Suppressor macrophage treated with lipopolysaccharide for 4 hours (primary cell): Measurements from ENCODE around the gene STX1A.
A peak's percentile ranks its signal among the peaks of the same experiment; 100 is the strongest.

Experiments
- DNase-seq: peaks from one replicate; pipeline ENCODE4 v3.0.0-alpha.2; 2020

Gene STX1A

GRCh38 chr7:73706126-73707044 is 13.1 kb downstream of the STX1A start:
- DNase-seq = no peak

- DNase-seq = no peak
These were observed 13.9 kb downstream of the STX1A start for GRCh38 chr7:73705551-73705920.

GRCh38 chr7:73704640-73705550 is 14.6 kb downstream of the STX1A start:
- no peak for DNase-seq

GRCh38 chr7:73703757-73704639 is 15.5 kb downstream of the STX1A start:
- DNase-seq = peak; percentile 59

- no peak for DNase-seq
These were observed 16.2 kb downstream of the STX1A start for GRCh38 chr7:73703225-73703624.

- DNase-seq = no peak
These were observed 16.8 kb downstream of the STX1A start for GRCh38 chr7:73702665-73703064.

GRCh38 chr7:73702226-73702625 is 17.2 kb downstream of the STX1A start:
- no peak for DNase-seq

GRCh38 chr7:73701357-73701995 is 18.0 kb downstream of the STX1A start:
- peak; percentile 58 for DNase-seq

- no peak for DNase-seq
These were observed 18.8 kb downstream of the STX1A start for GRCh38 chr7:73700581-73701134.

- no peak for DNase-seq
These were observed 19.4 kb downstream of the STX1A start for GRCh38 chr7:73700069-73700423.

- DNase-seq = no peak
These were observed 19.9 kb downstream of the STX1A start for GRCh38 chr7:73699370-73700068.

GRCh38 chr7:73698410-73698809 is 21.1 kb downstream of the STX1A start:
- DNase-seq = no peak

GRCh38 chr7:73696372-73696771 is 23.1 kb downstream of the STX1A start:
- no peak for DNase-seq

GRCh38 chr7:73690646-73691045 is 28.8 kb downstream of the STX1A start:
- DNase-seq = no peak

GRCh38 chr7:73688288-73688687 is 31.2 kb downstream of the STX1A start:
- DNase-seq = no peak

- no peak for DNase-seq
These were observed 34.2 kb downstream of the STX1A start for GRCh38 chr7:73685311-73685710.

GRCh38 chr7:73683788-73684693 is 35.4 kb downstream of the STX1A start:
- no peak for DNase-seq

GRCh38 chr7:73683056-73683787 is 36.2 kb downstream of the STX1A start, which contains the start of the genes BUD23 and DNAJC30:
Gene BUD23, plus strand, starts transcription at chr7:73683597. Its CDS starts 29 bp downstream, at chr7:73683626.
Gene DNAJC30, minus strand, starts transcription at chr7:73683453. Its CDS starts 30 bp downstream, at chr7:73683423.
- DNase-seq = peak; percentile 96

GRCh38 chr7:73682745-73683055 is 36.8 kb downstream of the STX1A start:
- no peak for DNase-seq
